ENCODE measurements around the gene PROM2.

PROM2 gene

GRCh38 chr2:95270541-95271081, 3.6 kb upstream of the PROM2 start:
- TF ChIP-seq ZFX (IDR thresholded peaks at IDR 0.05) (no peak), CTCF (conservative IDR thresholded peaks at IDR 0.05) (no peak)

GRCh38 chr2:95271381-95271971, 2.8 kb upstream of the PROM2 start:
- no peak overlapping the region for H3K27ac ChIP-seq
- TF ChIP-seq ZFX (IDR thresholded peaks at IDR 0.05): no peak
- TF ChIP-seq CTCF (conservative IDR thresholded peaks at IDR 0.05): no peak

More at GRCh38 chr2:95270541-95271081, 3.6 kb upstream of the PROM2 start:
- no peak overlapping the region for H3K27ac ChIP-seq

GRCh38 chr2:95272299-95272751, 1.9 kb upstream of the PROM2 start:
- no peak overlapping the region for H3K27ac ChIP-seq
- TF ChIP-seq ZFX (IDR thresholded peaks at IDR 0.05) (no peak), CTCF (conservative IDR thresholded peaks at IDR 0.05) (no peak)

GRCh38 chr2:95272781-95273180, 1.5 kb upstream of the PROM2 start:
- no peak for TF ChIP-seq CTCF (conservative IDR thresholded peaks at IDR 0.05)
- no peak for TF ChIP-seq ZFX (IDR thresholded peaks at IDR 0.05)
- H3K27ac ChIP-seq: no peak overlapping the region

GRCh38 chr2:95273566-95274290, 521 bp upstream of the PROM2 start:
- no peak for TF ChIP-seq CTCF (conservative IDR thresholded peaks at IDR 0.05)
- no peak for TF ChIP-seq ZFX (IDR thresholded peaks at IDR 0.05)

GRCh38 chr2:95275151-95275515, 884 bp downstream of the PROM2 start:
- H3K27ac ChIP-seq: peak overlapping the region; percentile 98
- TF ChIP-seq CTCF (conservative IDR thresholded peaks at IDR 0.05) (no peak), ZFX (IDR thresholded peaks at IDR 0.05) (no peak)

More at GRCh38 chr2:95273566-95274290, 521 bp upstream of the PROM2 start:
- H3K27ac ChIP-seq: peak overlapping the region; percentile 98

GRCh38 chr2:95275601-95276243, 1.5 kb downstream of the PROM2 start:
- peak overlapping the region; percentile 98 for H3K27ac ChIP-seq
- no peak; the same call in 1 of the 2 replicates for TF ChIP-seq ZFX (IDR thresholded peaks at IDR 0.05)
- no peak for TF ChIP-seq CTCF (conservative IDR thresholded peaks at IDR 0.05)
